OCI-LY3 (cell line): ENCODE results near the gene ADGRL1.

Source experiments
- H2AFZ ChIP-seq: fragments of 200-600, 300-600 bp; shearing (Covaris generic); 2 replicates; pipeline ENCODE4 v1.6.0; 2014; ENCODE audit warnings: antibody characterized with exemption, low read depth, low read length
- H3K27ac ChIP-seq: fragments of 200-600, 300-600 bp; sonication (generic); 2 replicates; pipeline ENCODE4 v1.5.1; 2014; ENCODE audit warnings: mild to moderate bottlenecking, low read length, moderate library complexity, mixed read lengths
- H3K27me3 ChIP-seq: fragments of 200-600, 300-600 bp; sonication (generic); 2 replicates; pipeline ENCODE4 v1.6.1; 2014; ENCODE audit warnings: low read depth, low read length, mixed read lengths
- H3K36me3 ChIP-seq: fragments of 200-600, 300-600 bp; sonication (generic); replicated peaks from 2 replicates; pipeline ENCODE3; 2014; ENCODE audit warnings: low read depth, low read length, mixed read lengths
- H3K4me1 ChIP-seq: fragments of 300-600, 200-600 bp; sonication (generic); 2 replicates; pipeline ENCODE4 v1.6.1; 2014; ENCODE audit warnings: low read length, mixed read lengths
- H3K4me2 ChIP-seq: fragments of 200-600, 300-600 bp; sonication (generic); 2 replicates; pipeline ENCODE4 v1.6.1; 2014; ENCODE audit warnings: low read length, mixed read lengths
- H3K4me3 ChIP-seq: fragments of 300-600, 200-600 bp; sonication (generic); 2 replicates; pipeline ENCODE4 v1.5.1; 2014; ENCODE audit warnings: antibody characterized with exemption, mild to moderate bottlenecking, low read length, moderate library complexity
- H3K79me2 ChIP-seq: fragments of 300-600, 200-600 bp; shearing (Covaris generic); 2 replicates; pipeline ENCODE4 v1.6.1; 2014; ENCODE audit warnings: mild to moderate bottlenecking, low read length, mixed read lengths
- H3K9ac ChIP-seq: fragments of 300-600, 200-600 bp; shearing (Covaris generic); 2 replicates; pipeline ENCODE4 v1.6.0; 2014; ENCODE audit warnings: mild to moderate bottlenecking, low read length, moderate library complexity
- H3K9me3 ChIP-seq: fragments of 200-600, 300-600 bp; shearing (Covaris generic); 2 replicates; pipeline ENCODE4 v1.6.1; 2014; ENCODE audit warnings: low read length, mixed read lengths; ENCODE audit not compliant: insufficient read depth
- H4K20me1 ChIP-seq: fragments of 200-600, 300-600 bp; sonication (generic); 2 replicates; pipeline ENCODE4 v1.6.1; 2016; ENCODE audit warnings: low read length, mixed read lengths; ENCODE audit not compliant: insufficient read depth
- CTCF ChIP-seq: fragments of 200-600, 300-600 bp; sonication (generic); IDR thresholded peaks from 2 replicates; pipeline ENCODE4 v1.5.1; 2014; ENCODE audit warnings: antibody characterized with exemption, low read length, low read depth
- EZH2phosphoT487 ChIP-seq: fragments of 200-600 bp; shearing (Covaris generic); IDR thresholded peaks from 2 replicates; pipeline ENCODE4 v1.6.1; 2018; ENCODE audit warnings: antibody characterized with exemption, mixed run types, low read depth

ADGRL1 gene

DNA sequence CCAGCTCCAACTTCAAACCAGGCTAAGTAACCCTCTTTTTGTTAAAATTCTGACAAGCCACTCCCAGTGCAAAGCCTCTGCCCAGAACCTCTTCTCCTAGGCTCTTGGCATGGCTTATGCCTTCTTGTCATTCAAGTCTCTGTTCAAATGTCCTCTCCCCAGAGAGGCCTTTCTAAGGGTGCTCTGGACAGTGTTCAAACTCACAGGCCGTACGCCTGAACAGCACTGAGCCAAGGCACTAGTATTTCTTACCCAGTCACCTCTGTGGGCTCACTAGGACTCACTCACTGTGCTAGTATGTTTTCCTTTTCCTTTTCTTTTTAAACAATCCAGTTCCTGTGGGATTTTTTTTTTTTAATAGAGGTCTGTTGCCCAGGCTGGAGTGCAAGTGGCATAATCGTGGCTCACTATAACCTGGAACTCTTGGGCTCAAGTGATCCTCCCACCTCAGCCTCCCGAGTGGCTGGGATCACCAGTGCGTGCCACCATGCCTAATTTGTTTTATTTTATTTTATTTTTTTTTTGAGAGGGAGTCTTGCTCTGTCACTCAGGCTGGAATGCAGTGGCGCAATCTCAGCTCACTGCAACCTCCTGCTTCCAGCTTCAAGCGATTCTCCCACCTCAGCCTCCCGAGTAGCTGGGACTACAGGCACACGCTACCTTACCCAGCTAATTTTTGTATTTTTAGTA, 67.2 kb downstream of the ADGRL1 start:
- no peak overlapping the region for H3K4me2 ChIP-seq
- H4K20me1 ChIP-seq, result 0 out of 2 replicates have a peak, but pooled peaks cover 3% of the 10 kb centered on the region
- peaks cover 8% of the 10 kb centered on the region for H3K36me3 ChIP-seq
- no peak overlapping the region for H3K4me3 ChIP-seq
- H3K4me1 ChIP-seq, result peaks cover 5% of the 10 kb centered on the region
- H3K9ac ChIP-seq, result no peak overlapping the region
- H3K27me3 ChIP-seq, result no peaks in the 10 kb centered on the region
- no peak for TF ChIP-seq EZH2phosphoT487
- no peak for TF ChIP-seq CTCF
- no peaks in the 10 kb centered on the region for H3K9me3 ChIP-seq
- peaks cover 31% of the 10 kb centered on the region for H3K79me2 ChIP-seq
- no peak overlapping the region for H3K27ac ChIP-seq
- no peak overlapping the region for H2AFZ ChIP-seq

DNA sequence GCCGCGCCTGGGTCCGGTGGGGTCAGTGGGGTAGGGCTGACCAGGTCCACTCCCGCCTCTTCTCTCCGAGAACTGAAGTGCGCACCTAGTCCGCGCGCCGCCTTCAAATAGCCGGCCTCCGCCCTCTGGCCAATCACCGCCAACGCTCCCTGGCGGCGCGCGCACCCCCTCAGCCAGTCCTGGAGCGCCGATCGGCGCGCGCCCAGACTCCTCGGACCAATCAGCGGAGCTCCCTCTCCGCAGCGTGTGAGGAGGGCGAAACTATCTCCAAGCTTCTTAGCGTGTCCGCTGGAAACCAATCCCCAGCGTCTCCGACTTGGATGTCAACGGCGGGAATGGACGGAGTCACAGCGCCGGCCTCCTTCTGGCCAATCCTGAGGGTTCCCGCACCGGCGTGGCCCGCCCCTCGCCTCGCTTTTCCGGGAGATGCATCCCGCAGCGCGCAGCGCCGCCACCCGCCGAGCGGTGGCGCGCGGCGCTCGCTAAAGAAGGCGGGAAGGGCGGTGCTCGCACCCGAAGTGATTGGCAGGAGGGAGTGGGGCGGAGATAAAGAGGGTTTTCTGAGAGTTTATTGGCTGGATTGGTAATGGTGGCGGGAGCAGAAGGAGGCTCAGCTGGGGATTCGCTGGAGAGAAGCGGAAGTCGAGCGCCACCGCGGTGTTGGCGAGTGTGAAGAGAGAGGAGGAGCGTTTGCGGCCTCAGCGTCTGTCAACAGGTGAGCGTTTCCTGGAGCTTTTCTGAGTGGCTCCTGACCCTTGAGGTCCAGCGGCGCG, 69.3 kb downstream of the ADGRL1 start, which contains the start of gene ASF1B:
Gene ASF1B (minus strand): TSS at position 81 of the 773 bp plus-strand sequence. CDS start 133 bp downstream, outside the sequence.
- TF ChIP-seq EZH2phosphoT487, result no peak
- TF ChIP-seq CTCF, result peak; percentile 90
- H3K4me1 ChIP-seq, result peaks cover 5% of the 10 kb centered on the region

GRCh38 chr19:14135985-14136508, 69.9 kb downstream of the ADGRL1 start:
- Histone ChIP-seq H3K4me2 (peak overlapping the region; percentile 95), H3K4me3 (peak overlapping the region; percentile 82), H4K20me1 (no peaks in the 10 kb centered on the region), H3K4me1 (peaks cover 5% of the 10 kb centered on the region), H3K79me2 (peaks cover 35% of the 10 kb centered on the region), H3K9ac (peak overlapping the region; percentile 92), H3K9me3 (no peaks in the 10 kb centered on the region), H3K27ac (peak overlapping the region; percentile 49), H3K36me3 (peaks cover 17% of the 10 kb centered on the region), H2AFZ (peak overlapping the region; percentile 8; the same call in 1 of the 2 replicates), H3K27me3 (no peaks in the 10 kb centered on the region)
- TF ChIP-seq CTCF (no peak), EZH2phosphoT487 (no peak)

More for the DNA sequence above, 69.3 kb downstream of the ADGRL1 start, which contains the start of gene ASF1B:
- peak within 1 kb of the TSS; percentile 8; the same call in 1 of the 2 replicates for H2AFZ ChIP-seq
- H3K27ac ChIP-seq, result peak within 1 kb of the TSS; percentile 57
- peak within 1 kb of the TSS; percentile 95 for H3K4me2 ChIP-seq
- H3K9ac ChIP-seq, result peak within 1 kb of the TSS; percentile 92
- H3K36me3 ChIP-seq, result peaks cover 16% of the 10 kb centered on the region
- H4K20me1 ChIP-seq, result no peaks in the 10 kb centered on the region
- H3K79me2 ChIP-seq, result peaks cover 35% of the 10 kb centered on the region
- H3K9me3 ChIP-seq, result no peaks in the 10 kb centered on the region
- H3K27me3 ChIP-seq, result no peaks in the 10 kb centered on the region
- H3K4me3 ChIP-seq, result peak within 1 kb of the TSS; percentile 97

DNA sequence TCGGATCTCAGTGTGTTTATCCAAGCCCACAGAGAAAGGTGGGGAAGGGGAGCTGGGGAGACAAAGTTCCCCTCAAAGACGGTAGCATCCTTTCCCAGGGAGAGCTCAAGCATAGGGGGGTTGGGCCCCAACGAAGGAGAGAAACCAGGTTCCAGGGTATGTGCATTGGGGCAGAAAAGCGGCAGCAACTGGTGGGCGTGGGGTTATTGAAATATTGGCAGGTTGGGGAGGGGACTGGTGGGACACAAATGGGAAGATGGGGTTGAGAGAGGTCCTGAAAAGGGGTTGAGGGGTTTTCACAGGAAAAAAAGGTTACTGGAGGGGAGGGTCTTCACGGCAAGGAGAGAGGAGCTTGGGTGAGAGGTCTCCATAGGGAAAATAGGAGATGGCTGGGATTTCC, 70.6 kb downstream of the ADGRL1 start:
- Histone ChIP-seq H3K9ac (peak overlapping the region; percentile 92), H2AFZ (no peak overlapping the region), H3K4me1 (peaks cover 5% of the 10 kb centered on the region), H3K27ac (peak overlapping the region; percentile 49; the same call in 1 of the 2 replicates), H3K79me2 (peaks cover 35% of the 10 kb centered on the region), H4K20me1 (no peaks in the 10 kb centered on the region), H3K9me3 (no peaks in the 10 kb centered on the region), H3K4me3 (peak overlapping the region; percentile 82), H3K36me3 (peaks cover 17% of the 10 kb centered on the region), H3K27me3 (no peaks in the 10 kb centered on the region), H3K4me2 (peak overlapping the region; percentile 95)
- no peak for TF ChIP-seq EZH2phosphoT487
- no peak for TF ChIP-seq CTCF
